ENCODE results near the gene DBP. TPM values are rescaled to one million over a fixed set of nuclear protein-coding genes. Genes with fewer than 3 reads are reported as not detected.

Gene DBP
- total RNA-seq, 1 donor from 2014 or later = 4.3 TPM

- TF ChIP-seq CTCF (IDR thresholded peaks at IDR 0.05; ENCODE audit: unreplicated experiment) = no peak
- Mint-ChIP-seq H3K4me3 (ENCODE audit: unreplicated experiment) (no peak overlapping the region), H3K4me1 (ENCODE audit: unreplicated experiment) (peaks cover 4% of the 10 kb centered on the region), H3K9me3 (ENCODE audit: unreplicated experiment) (no peaks in the 10 kb centered on the region), H3K27ac (ENCODE audit: unreplicated experiment) (no peak overlapping the region), H3K27me3 (ENCODE audit: unreplicated experiment) (peaks cover 14% of the 10 kb centered on the region), H3K36me3 (ENCODE audit: low read depth, unreplicated experiment) (peaks cover 5% of the 10 kb centered on the region)
- no peak for DNase-seq (ENCODE audit: low spot score)
Observed at GRCh38 chr19:48668761-48669160, 31.6 kb upstream of the DBP start.

GRCh38 chr19:48668332-48668731, 31.2 kb upstream of the DBP start:
- Mint-ChIP-seq H3K27ac (ENCODE audit: unreplicated experiment) (no peak overlapping the region), H3K4me1 (ENCODE audit: unreplicated experiment) (peaks cover 4% of the 10 kb centered on the region), H3K9me3 (ENCODE audit: unreplicated experiment) (no peaks in the 10 kb centered on the region), H3K27me3 (ENCODE audit: unreplicated experiment) (peaks cover 13% of the 10 kb centered on the region), H3K36me3 (ENCODE audit: low read depth, unreplicated experiment) (peaks cover 5% of the 10 kb centered on the region), H3K4me3 (ENCODE audit: unreplicated experiment) (no peak overlapping the region)
- no peak for TF ChIP-seq CTCF (IDR thresholded peaks at IDR 0.05; ENCODE audit: unreplicated experiment)
- DNase-seq (ENCODE audit: low spot score) = no peak

- Mint-ChIP-seq H3K27ac (ENCODE audit: unreplicated experiment) (no peak overlapping the region), H3K9me3 (ENCODE audit: unreplicated experiment) (no peaks in the 10 kb centered on the region), H3K36me3 (ENCODE audit: low read depth, unreplicated experiment) (peaks cover 5% of the 10 kb centered on the region), H3K4me1 (ENCODE audit: unreplicated experiment) (peaks cover 4% of the 10 kb centered on the region), H3K4me3 (ENCODE audit: unreplicated experiment) (no peak overlapping the region), H3K27me3 (ENCODE audit: unreplicated experiment) (peaks cover 13% of the 10 kb centered on the region)
- no peak for TF ChIP-seq CTCF (IDR thresholded peaks at IDR 0.05; ENCODE audit: unreplicated experiment)
- no peak for DNase-seq (ENCODE audit: low spot score)
Observed at GRCh38 chr19:48665786-48666185, 28.6 kb upstream of the DBP start.

GRCh38 chr19:48664476-48664875, 27.3 kb upstream of the DBP start:
- no peak for DNase-seq (ENCODE audit: low spot score)
- no peaks in the 10 kb centered on the region for H3K9me3 Mint-ChIP-seq (ENCODE audit: unreplicated experiment)
- peaks cover under 1% of the 10 kb centered on the region for H3K4me1 Mint-ChIP-seq (ENCODE audit: unreplicated experiment)
- no peak for TF ChIP-seq CTCF (IDR thresholded peaks at IDR 0.05; ENCODE audit: unreplicated experiment)
- no peak overlapping the region for H3K27ac Mint-ChIP-seq (ENCODE audit: unreplicated experiment)
- peaks cover under 1% of the 10 kb centered on the region for H3K36me3 Mint-ChIP-seq (ENCODE audit: low read depth, unreplicated experiment)
- H3K4me3 Mint-ChIP-seq (ENCODE audit: unreplicated experiment) = no peak overlapping the region
- H3K27me3 Mint-ChIP-seq (ENCODE audit: unreplicated experiment) = peaks cover 9% of the 10 kb centered on the region

GRCh38 chr19:48663667-48664066, 26.5 kb upstream of the DBP start:
- no peak overlapping the region for H3K27ac Mint-ChIP-seq (ENCODE audit: unreplicated experiment)
- no peak for TF ChIP-seq CTCF (IDR thresholded peaks at IDR 0.05; ENCODE audit: unreplicated experiment)
- peaks cover 7% of the 10 kb centered on the region for H3K27me3 Mint-ChIP-seq (ENCODE audit: unreplicated experiment)
- H3K4me3 Mint-ChIP-seq (ENCODE audit: unreplicated experiment) = no peak overlapping the region
- no peak for DNase-seq (ENCODE audit: low spot score)
- no peaks in the 10 kb centered on the region for H3K4me1 Mint-ChIP-seq (ENCODE audit: unreplicated experiment)
- no peaks in the 10 kb centered on the region for H3K9me3 Mint-ChIP-seq (ENCODE audit: unreplicated experiment)
- no peaks in the 10 kb centered on the region for H3K36me3 Mint-ChIP-seq (ENCODE audit: low read depth, unreplicated experiment)
